Subcutaneous adipose tissue (tissue), 4 donors: ENCODE results near the gene SAPCD2. TPM values are rescaled to one million over a fixed set of nuclear protein-coding genes. Genes with fewer than 3 reads are reported as not detected.

Experiments
- total RNA-seq, 4 donors: library from RNA; depleted of rRNA; stranded (reverse); fragments of >200 nt; gene quantifications; one replicate each; pipeline ENCODE4 v1.1.0, GENCODE V29; 2016
- TF ChIP-seq, protein P1 (sequence below): fragments of 450-650 bp; IDR thresholded peaks from one replicate; pipeline ENCODE4 v1.5.1; 2016; ENCODE audit warnings: low read depth, mild to moderate bottlenecking, control low read depth, antibody characterized with exemption, moderate library complexity

The SAPCD2 gene
- total RNA-seq, 4 donors from 2014 or later = 0.19 to 0.66 (median 0.51) TPM; not detected in 1

DNA sequence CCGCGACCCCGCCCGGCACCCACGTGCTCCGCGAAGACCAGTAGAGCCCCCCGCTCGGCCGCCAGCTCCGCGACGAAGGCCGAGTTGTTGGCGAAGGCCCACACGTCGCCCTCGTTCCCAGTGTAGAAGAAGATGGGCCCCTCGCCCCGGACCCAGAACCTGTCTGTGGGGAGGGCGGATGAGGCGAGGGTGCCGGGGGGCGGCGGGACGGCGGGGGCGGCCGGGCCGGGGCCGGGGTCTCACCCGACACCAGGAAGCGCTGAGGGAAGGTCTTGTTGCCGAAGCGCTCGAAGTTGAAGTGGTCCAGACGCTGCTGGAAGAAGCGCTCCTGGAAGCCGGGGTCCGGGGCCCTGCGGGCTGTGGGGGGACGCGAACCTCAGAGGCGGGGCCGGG, 43.9 kb upstream of the SAPCD2 start:
- TF ChIP-seq, protein P1, sequence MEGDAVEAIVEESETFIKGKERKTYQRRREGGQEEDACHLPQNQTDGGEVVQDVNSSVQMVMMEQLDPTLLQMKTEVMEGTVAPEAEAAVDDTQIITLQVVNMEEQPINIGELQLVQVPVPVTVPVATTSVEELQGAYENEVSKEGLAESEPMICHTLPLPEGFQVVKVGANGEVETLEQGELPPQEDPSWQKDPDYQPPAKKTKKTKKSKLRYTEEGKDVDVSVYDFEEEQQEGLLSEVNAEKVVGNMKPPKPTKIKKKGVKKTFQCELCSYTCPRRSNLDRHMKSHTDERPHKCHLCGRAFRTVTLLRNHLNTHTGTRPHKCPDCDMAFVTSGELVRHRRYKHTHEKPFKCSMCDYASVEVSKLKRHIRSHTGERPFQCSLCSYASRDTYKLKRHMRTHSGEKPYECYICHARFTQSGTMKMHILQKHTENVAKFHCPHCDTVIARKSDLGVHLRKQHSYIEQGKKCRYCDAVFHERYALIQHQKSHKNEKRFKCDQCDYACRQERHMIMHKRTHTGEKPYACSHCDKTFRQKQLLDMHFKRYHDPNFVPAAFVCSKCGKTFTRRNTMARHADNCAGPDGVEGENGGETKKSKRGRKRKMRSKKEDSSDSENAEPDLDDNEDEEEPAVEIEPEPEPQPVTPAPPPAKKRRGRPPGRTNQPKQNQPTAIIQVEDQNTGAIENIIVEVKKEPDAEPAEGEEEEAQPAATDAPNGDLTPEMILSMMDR = no peak

DNA sequence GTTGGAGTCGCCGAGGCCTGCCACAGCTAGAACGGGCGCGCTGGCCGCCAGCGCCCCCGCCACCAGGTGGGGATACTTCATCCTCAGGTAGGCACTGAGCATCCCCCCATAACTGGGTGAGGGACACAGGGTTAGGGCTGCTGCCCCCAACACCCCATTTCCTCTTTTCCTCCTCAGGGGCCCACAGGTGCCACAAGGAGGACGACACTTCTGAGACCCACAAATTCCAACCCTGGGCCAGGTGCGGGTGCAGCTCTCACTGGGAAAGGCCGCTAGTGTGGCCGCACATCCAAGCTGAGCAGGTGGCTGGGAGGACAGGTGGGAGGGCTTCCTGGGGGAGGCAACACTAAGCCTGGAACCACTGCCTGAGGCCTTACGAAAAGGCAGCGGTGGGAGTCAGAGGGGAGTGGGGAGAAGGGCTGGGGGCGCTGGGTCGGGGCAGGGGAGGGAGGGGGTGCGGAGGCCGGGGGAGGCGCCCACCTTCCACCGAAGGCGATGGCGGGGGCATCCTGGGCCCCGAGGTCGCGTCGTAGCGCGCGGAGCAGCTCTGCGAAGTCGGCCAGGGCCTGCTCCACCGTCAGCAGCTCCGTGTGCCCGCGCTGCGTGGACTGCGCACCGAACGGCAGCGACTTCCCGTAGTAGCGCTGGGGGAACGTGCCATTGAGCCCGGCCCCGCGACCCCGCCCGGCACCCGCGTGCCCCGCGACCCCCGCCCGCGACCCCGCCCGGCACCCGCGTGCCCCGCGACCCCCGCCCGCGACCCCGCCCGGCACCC, 43.2 kb upstream of the SAPCD2 start:
- TF ChIP-seq, protein P1 = no peak

DNA sequence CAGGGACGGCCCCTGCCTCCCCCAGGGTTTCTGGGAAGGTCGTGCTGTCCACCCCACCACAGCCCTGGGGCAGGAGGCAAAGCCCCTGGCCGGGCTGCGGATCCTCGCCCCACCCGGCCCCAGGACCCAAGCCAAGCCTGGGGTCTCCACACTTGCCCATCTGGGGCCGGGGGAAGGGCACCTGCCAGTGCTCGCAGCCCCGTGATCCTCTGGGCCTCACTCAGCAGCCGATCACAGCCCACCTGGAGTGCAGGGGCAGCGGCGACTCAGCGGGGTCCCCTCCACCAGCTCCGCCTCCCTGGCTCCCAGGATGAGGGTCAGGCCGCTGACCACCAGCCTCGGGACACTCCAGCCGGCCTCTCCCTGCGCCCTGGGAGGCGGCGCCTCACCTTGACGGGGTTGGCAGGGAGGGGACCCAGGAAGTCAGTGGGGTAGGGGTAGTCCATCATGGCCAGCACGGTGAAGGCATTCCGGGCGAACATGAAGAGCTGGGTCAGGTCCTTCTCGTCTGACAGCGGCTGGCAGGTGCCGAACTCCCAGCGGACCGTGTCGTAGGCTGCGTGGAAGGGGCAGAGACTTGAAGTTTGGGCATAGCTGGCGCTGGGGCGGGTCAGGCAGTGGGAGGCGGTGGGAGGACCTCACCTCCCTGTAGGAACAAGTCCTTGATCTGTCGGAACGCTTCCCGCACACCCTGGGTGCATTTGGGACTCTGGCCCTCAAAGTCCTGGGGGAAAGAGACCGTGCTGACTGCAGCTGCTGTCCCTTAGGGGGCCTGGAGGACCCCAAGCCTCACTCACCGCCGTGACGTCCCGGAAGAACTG, 42.4 kb upstream of the SAPCD2 start:
- TF ChIP-seq, protein P1 = no peak

DNA sequence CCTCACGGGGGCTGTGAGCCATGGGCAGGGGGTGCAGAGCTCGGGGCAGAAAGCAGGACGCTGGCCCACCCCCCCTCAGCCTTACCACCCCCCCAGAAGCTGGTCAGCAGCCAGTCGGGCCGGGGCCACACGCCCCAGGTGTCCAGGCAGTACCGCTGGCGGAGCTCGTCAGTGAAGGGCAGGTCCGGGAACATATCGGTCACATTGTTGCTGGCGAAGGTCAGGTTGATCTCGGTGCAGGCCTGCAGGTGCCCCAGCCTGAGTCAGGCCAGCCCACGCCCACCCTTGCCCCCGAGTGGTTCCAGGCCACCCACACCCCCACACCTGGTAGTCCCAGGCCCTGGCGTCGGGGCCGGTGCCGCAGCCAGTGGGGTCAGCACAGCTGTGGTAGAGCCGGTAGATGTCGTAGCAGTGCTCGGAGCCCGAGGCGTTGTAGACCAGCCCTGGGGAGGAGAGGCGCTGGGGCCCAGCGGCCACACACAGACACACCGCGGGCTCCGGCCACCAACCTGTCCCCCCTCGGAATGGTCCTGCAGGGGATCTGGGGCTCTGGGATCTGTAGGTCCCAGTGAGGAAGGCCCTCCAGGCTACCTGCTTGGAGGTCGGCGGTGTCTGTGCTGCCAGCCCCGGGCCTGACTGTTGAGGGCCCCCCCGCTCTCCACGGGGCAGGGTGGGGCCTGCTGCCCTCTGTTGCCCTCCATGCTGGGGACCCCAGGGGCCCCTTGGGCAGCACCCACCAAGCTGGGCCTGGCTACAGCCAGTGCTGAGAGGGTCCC, 41.6 kb upstream of the SAPCD2 start:
- TF ChIP-seq, protein P1 = no peak

DNA sequence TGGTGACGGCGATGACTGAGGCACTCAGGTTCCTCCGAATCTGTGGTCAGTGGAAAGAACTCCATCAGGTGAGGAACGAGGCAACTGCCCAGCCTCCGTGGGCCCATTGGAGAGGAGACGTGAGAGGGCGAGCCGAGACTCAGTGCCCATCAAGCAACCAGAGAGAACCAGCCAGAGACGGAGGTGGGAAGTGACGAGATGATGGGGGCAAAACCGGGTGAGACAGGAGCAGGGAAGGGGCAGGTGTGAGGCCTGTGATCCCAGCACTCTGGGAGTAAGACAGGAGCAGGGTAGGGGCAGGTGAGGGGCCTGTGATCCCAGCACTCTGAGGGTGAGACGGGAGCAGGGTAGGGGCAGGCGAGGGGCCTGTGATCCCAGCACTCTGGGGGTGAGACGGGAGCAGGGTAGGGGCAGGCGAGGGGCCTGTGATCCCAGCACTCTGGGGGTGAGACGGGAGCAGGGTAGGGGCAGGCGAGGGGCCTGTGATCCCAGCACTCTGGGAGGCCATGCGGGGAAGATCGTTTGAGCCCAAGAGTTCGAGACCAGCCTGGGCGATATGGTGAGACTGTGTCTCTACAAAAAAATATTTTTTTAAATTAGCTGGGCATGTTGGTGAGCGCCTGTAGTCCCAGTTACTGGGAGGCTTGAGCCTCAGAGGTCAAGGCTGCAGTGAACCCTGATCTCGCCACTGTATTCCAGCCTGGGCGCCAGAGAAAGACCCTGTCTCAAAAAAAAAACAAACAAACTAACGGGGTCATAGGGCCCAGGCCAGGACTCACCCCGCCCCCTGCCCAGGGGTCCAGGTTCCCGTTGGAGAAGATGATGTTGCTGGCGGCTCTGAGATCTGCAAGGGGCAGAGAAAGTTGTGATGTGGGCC, 40.8 kb upstream of the SAPCD2 start:
- TF ChIP-seq, protein P1 = no peak

DNA sequence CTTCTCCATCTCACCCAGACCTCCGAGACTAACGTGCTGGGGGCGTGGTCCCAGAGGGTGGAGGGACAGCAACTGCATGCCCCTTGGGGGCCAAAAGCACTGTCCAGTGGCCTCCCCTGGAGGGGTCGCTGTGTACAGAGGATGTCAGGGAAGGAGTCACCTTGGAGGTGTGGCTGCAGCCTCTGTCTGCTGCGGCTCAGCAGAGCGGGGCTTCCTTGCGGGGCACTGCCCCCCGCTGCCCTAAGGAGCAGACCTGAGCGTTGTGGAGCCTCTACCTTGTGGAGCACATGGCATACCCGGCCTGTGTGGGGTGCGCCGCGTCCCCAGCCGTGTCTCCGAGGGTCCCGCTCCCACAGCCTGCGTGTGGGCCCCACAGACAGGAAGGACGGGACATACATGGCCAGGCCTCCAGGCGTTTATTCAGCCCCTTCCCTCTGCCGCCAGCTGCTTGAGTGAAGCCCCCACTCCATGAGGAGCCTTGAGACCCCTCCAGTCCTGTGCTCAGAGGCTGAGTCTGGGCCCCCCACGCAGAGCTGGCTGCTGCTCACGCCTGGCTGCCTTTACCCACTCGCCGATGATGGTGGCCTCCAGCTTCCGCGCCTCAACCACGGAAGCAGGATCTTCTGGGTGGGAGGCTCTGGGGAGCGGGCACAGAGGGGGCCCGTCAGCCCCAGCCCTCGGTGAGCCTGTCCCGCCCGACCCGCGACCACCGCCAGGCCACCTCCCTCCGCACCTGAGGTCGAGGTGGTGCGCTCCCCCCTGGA, 40.0 kb upstream of the SAPCD2 start:
- TF ChIP-seq, protein P1 = no peak
